Uterus (tissue), 4 donors: ENCODE data around the gene ZNF468. TPM values are rescaled to one million over a fixed set of nuclear protein-coding genes. Genes with fewer than 3 reads are reported as not detected.

Experiments
- DNase-seq, 2 donors: peaks; one replicate each; pipeline ENCODE4 v3.0.0-alpha.2; 2019 to 2020
- H3K27ac ChIP-seq, 2 donors: fragments of 200-600 bp; sonication (generic); 1 replicate in 1 of 2; 2 replicates in 1 of 2; pipeline ENCODE4 v1.5.1; 2016 to 2018
- H3K27me3 ChIP-seq, 2 donors: fragments of 200-600 bp; sonication (generic); one replicate each; pipeline ENCODE4 v1.5.1; 2018 to 2019; ENCODE audit warnings: control low read depth in 1 of 2
- H3K36me3 ChIP-seq, 2 donors: fragments of 200-600 bp; sonication (generic); one replicate each; pipeline ENCODE4 v1.5.1; 2019; ENCODE audit warnings: control low read depth in 1 of 2
- H3K4me1 ChIP-seq, 2 donors: fragments of 200-600 bp; sonication (generic); one replicate each; pipeline ENCODE4 v1.5.1; 2018 to 2019; ENCODE audit warnings: control low read depth in 1 of 2
- H3K4me3 ChIP-seq, 2 donors: fragments of 200-600 bp; sonication (generic); 1 replicate in 1 of 2; 2 replicates in 1 of 2; pipeline ENCODE4 v1.5.1; 2018 to 2019; ENCODE audit warnings: mild to moderate bottlenecking in 1 of 2
- H3K9me3 ChIP-seq, 2 donors: fragments of 200-600 bp; sonication (generic); one replicate each; pipeline ENCODE4 v1.5.1; 2019; ENCODE audit warnings: control low read depth in 1 of 2
- CTCF ChIP-seq, 4 experiments: fragments of 200-600 bp in 2 of 4; fragments of 450-650 bp in 2 of 4; sonication (generic) in 2 of 4; IDR thresholded peaks; one replicate each; pipeline ENCODE4 v1.5.1; 2016 to 2019; ENCODE audit warnings: antibody characterized with exemption in 4 of 4, mild to moderate bottlenecking in 2 of 4, moderate library complexity in 1 of 4
- POLR2A ChIP-seq, 2 donors: fragments of 450-650 bp; IDR thresholded peaks; one replicate each; pipeline ENCODE4 v1.6.1; 2016; ENCODE audit warnings: antibody characterized with exemption in 2 of 2, mild to moderate bottlenecking in 1 of 2, moderate library complexity in 1 of 2
- intact Hi-C: fragments of 100-400 bp; cut with DNase I; formaldehyde crosslinking; loops from one replicate; pipeline ENCODE4 v1.15.1; 2023; ENCODE audit warnings: low total_unique reads
- small RNA-seq: library from RNA; depleted of rRNA; stranded (forward); fragments of <200 nt; gene quantifications from one replicate; pipeline ENCODE3, GENCODE V24; 2016
- total RNA-seq, 4 donors: library from RNA; depleted of rRNA in 3 of 4; stranded (reverse); fragments of >200 nt in 3 of 4; gene quantifications; one replicate each; pipeline versions ENCODE4 v1.1.0 to v1.2.4, GENCODE V29; 2014 to 2023
- donor health status: DM: yes; HTN: yes; CAD: no.

Gene ZNF468
- total RNA-seq, 4 donors from 2014 or later: 4.7 to 92.2 (median 36.0) TPM

GRCh38 chr19:52789440-52789839 lies 68.0 kb downstream of the ZNF468 start:
- intact Hi-C loops: no loop called here
- Histone ChIP-seq H3K36me3 (no peaks in the 10 kb centered on the region), H3K9me3 (no peaks in the 10 kb centered on the region)

More at GRCh38 chr19:52789440-52789839, 68.0 kb downstream of the ZNF468 start:
- no peaks in the 10 kb centered on the region for H3K4me1 ChIP-seq
- H3K27ac ChIP-seq: no peak overlapping the region
- DNase-seq: no peak
- no peaks in the 10 kb centered on the region for H3K27me3 ChIP-seq
- TF ChIP-seq POLR2A (IDR thresholded peaks at IDR 0.05): no peak
- TF ChIP-seq CTCF (IDR thresholded peaks at IDR 0.05): no peak
- no peak overlapping the region for H3K4me3 ChIP-seq

Small RNA genes within 50 kb of the gene (small RNA-seq; reads per million reads assigned to genes)
- not detected for gene ZNF320

Other genes starting within 250 kb of the ZNF468 start
- gene ZNF83, start 219.3 kb downstream of the ZNF468 start, total RNA-seq: 100 to 1,000 TPM in 2 of 4 donors, 10 to 100 TPM in 2; 40.6 to 481 (median 100) TPM
- 10 to 100 TPM in 3 of 4 donors, 1 to 10 TPM in 1; 7.2 to 29.7 (median 25.0) TPM for gene ZNF611, start 122.6 kb downstream of the ZNF468 start, total RNA-seq
- 10 to 100 TPM in 1 of 4 donors, 1 to 10 TPM in 3; 6.2 to 14.5 (median 8.0) TPM for gene ZNF600, start 70.8 kb downstream of the ZNF468 start, total RNA-seq
- gene ZNF28, start 36.0 kb downstream of the ZNF468 start, total RNA-seq: 10 to 100 TPM in 2 of 4 donors, 1 to 10 TPM in 2; 3.5 to 30.6 (median 12.0) TPM
- 10 to 100 TPM in 3 of 4 donors, 1 to 10 TPM in 1; 3.6 to 67.6 (median 15.2) TPM for gene ZNF320, start 40.0 kb upstream of the ZNF468 start, total RNA-seq
- 10 to 100 TPM in 1 of 4 donors, 1 to 10 TPM in 2, not detected in 1; 1.5 to 34.4 (median 6.1) TPM for gene ZNF888, start 65.8 kb upstream of the ZNF468 start, total RNA-seq
- gene ZNF816, start 105.3 kb upstream of the ZNF468 start, total RNA-seq: 10 to 100 TPM in 2 of 4 donors, 1 to 10 TPM in 2; 3.1 to 25.4 (median 11.9) TPM
- not detected for gene ERVV-1, start 156.3 kb upstream of the ZNF468 start, total RNA-seq
- gene ERVV-2, start 187.1 kb upstream of the ZNF468 start, total RNA-seq: not detected
- 10 to 100 TPM; 10.9 to 75.3 (median 52.1) TPM for gene ZNF160, start 245.8 kb upstream of the ZNF468 start, total RNA-seq